Mammary epithelial cell (primary cell): ENCODE results near the gene RANBP9.

ENCODE experiments used
- EZH2 ChIP-seq: IDR thresholded peaks from 2 replicates; pipeline ENCODE4 v1.6.1; 2012; ENCODE audit warnings: low read length, inconsistent platforms, borderline replicate concordance
- TF ChIP-seq, protein P1 (sequence below), 2 donors: IDR thresholded peaks in 1 of 2; conservative IDR thresholded peaks in 1 of 2; 2 replicates each; pipeline ENCODE4 v1.5.1; 2011 to 2012; ENCODE audit warnings: inconsistent platforms in 2 of 2, low read length in 2 of 2, mild to moderate bottlenecking in 2 of 2, control low read depth in 1 of 2, low read depth in 1 of 2; ENCODE audit not compliant: insufficient read depth in 1 of 2; ENCODE audit errors: extremely low read depth in 1 of 2

DNA sequence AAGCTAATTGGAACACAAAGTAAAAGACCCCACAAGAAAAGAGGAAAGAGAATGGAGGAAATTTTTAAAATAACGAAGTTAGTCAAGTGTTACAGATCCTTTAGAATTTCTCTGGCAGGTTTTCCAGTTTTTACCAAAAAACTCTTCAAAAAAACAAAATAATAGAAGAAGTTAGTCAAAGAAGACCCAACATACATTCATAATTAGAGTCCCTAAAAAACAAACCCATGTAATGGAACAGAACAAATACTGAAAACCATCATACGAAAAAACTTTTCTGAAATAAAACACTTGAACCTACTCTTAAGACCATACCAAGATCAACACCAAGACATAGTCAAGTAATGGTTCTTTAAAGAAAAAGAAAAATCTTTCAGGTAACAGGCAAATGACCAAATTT, 31.6 kb downstream of the RANBP9 start:
- no peak for TF ChIP-seq EZH2
- TF ChIP-seq, protein P1, sequence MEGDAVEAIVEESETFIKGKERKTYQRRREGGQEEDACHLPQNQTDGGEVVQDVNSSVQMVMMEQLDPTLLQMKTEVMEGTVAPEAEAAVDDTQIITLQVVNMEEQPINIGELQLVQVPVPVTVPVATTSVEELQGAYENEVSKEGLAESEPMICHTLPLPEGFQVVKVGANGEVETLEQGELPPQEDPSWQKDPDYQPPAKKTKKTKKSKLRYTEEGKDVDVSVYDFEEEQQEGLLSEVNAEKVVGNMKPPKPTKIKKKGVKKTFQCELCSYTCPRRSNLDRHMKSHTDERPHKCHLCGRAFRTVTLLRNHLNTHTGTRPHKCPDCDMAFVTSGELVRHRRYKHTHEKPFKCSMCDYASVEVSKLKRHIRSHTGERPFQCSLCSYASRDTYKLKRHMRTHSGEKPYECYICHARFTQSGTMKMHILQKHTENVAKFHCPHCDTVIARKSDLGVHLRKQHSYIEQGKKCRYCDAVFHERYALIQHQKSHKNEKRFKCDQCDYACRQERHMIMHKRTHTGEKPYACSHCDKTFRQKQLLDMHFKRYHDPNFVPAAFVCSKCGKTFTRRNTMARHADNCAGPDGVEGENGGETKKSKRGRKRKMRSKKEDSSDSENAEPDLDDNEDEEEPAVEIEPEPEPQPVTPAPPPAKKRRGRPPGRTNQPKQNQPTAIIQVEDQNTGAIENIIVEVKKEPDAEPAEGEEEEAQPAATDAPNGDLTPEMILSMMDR (conservative IDR thresholded peaks at IDR 0.05 in 1 of 2, IDR thresholded peaks at IDR 0.05 in 1 of 2; ENCODE audit: extremely low read depth in 1 of 2, insufficient read depth in 1 of 2, low read depth in 1 of 2, low read length in 2 of 2): no peak
